ENCODE measurements around the gene GADD45G. TPM values are rescaled to one million over a fixed set of nuclear protein-coding genes. Genes with fewer than 3 reads are reported as not detected.

Gene GADD45G
- total and polyA plus RNA-seq, 5 donors from 2014 or later, result 0.16 to 15.7 (median 0.30) TPM

GRCh38 chr9:89586311-89586710 lies 18.5 kb upstream of the GADD45G start:
- Mint-ChIP-seq H3K36me3 (no peaks in the 10 kb centered on the region), H3K9me3 (peaks cover 0 to 9% (median 6%) of the 10 kb centered on the region in 7 donors), H3K27ac (no peak overlapping the region), H3K4me3 (no peak overlapping the region), H3K4me1 (peaks cover 0 to 6% (median 1%) of the 10 kb centered on the region in 4 donors), H3K27me3 (peaks cover 45% of the 10 kb centered on the region)
- Histone ChIP-seq H3K36me3 (ENCODE audit: control insufficient read depth, insufficient read depth, low read length) (no peaks in the 10 kb centered on the region), H3K4me3 (ENCODE audit: low read depth, low read length) (no peak overlapping the region), H3K9me3 (ENCODE audit: control insufficient read depth in 2 of 2, low read length in 2 of 2) (peaks cover 0 to 5% of the 10 kb centered on the region in 2 experiments), H3K27me3 (ENCODE audit: control insufficient read depth, insufficient read depth, low read length) (peaks cover 32% of the 10 kb centered on the region), H3K4me1 (ENCODE audit: control insufficient read depth, insufficient read depth, low read length, poor library complexity, severe bottlenecking) (no peaks in the 10 kb centered on the region), H3K27ac (ENCODE audit: insufficient read depth, low read length, poor library complexity, severe bottlenecking) (no peak overlapping the region)
- no peak for DNase-seq
- no peak for ATAC-seq (ENCODE audit: low read depth in 2 of 2)

- Mint-ChIP-seq H3K4me3 (no peak overlapping the region), H3K27me3 (peaks cover 45% of the 10 kb centered on the region), H3K9me3 (peaks cover 0 to 9% (median 4%) of the 10 kb centered on the region in 7 donors), H3K4me1 (peaks cover 0 to 6% (median 1%) of the 10 kb centered on the region in 4 donors), H3K27ac (no peak overlapping the region), H3K36me3 (no peaks in the 10 kb centered on the region)
- peaks cover 20% of the 10 kb centered on the region for H3K27me3 ChIP-seq (ENCODE audit: control insufficient read depth, insufficient read depth, low read length)
- H3K4me3 ChIP-seq (ENCODE audit: low read depth, low read length), result no peak overlapping the region
- no peak for DNase-seq
- no peak overlapping the region for H3K27ac ChIP-seq (ENCODE audit: insufficient read depth, low read length, poor library complexity, severe bottlenecking)
- H3K9me3 ChIP-seq (ENCODE audit: control insufficient read depth in 2 of 2, low read length in 2 of 2), result peaks cover 0 to 5% of the 10 kb centered on the region in 2 experiments
- ATAC-seq (ENCODE audit: low read depth in 2 of 2), result no peak
- no peaks in the 10 kb centered on the region for H3K36me3 ChIP-seq (ENCODE audit: control insufficient read depth, insufficient read depth, low read length)
- H3K4me1 ChIP-seq (ENCODE audit: control insufficient read depth, insufficient read depth, low read length, poor library complexity, severe bottlenecking), result no peaks in the 10 kb centered on the region
Measured at GRCh38 chr9:89588271-89588879, 16.4 kb upstream of the GADD45G start.

GRCh38 chr9:89590415-89590814 lies 14.4 kb upstream of the GADD45G start:
- Histone ChIP-seq H3K4me1 (ENCODE audit: control insufficient read depth, insufficient read depth, low read length, poor library complexity, severe bottlenecking) (no peaks in the 10 kb centered on the region), H3K27ac (ENCODE audit: insufficient read depth, low read length, poor library complexity, severe bottlenecking) (no peak overlapping the region), H3K27me3 (ENCODE audit: control insufficient read depth, insufficient read depth, low read length) (peaks cover 14% of the 10 kb centered on the region), H3K9me3 (ENCODE audit: control insufficient read depth in 2 of 2, low read length in 2 of 2) (no peaks in the 10 kb centered on the region), H3K4me3 (ENCODE audit: low read depth, low read length) (no peak overlapping the region), H3K36me3 (ENCODE audit: control insufficient read depth, insufficient read depth, low read length) (no peaks in the 10 kb centered on the region)
- Mint-ChIP-seq H3K4me3 (no peak overlapping the region), H3K27ac (no peak overlapping the region), H3K36me3 (no peaks in the 10 kb centered on the region), H3K27me3 (peaks cover 32% of the 10 kb centered on the region), H3K4me1 (peaks cover 0 to 5% (median 2%) of the 10 kb centered on the region in 4 donors), H3K9me3 (no peaks in the 10 kb centered on the region)
- DNase-seq (no peak), ATAC-seq (ENCODE audit: low read depth in 2 of 2) (no peak)

- Mint-ChIP-seq H3K9me3 (no peaks in the 10 kb centered on the region), H3K27me3 (peaks cover 32% of the 10 kb centered on the region), H3K27ac (no peak overlapping the region), H3K4me3 (no peak overlapping the region), H3K36me3 (no peaks in the 10 kb centered on the region), H3K4me1 (peaks cover 0 to 2% (median 0%) of the 10 kb centered on the region in 4 donors)
- no peak overlapping the region for H3K27ac ChIP-seq (ENCODE audit: insufficient read depth, low read length, poor library complexity, severe bottlenecking)
- H3K9me3 ChIP-seq (ENCODE audit: control insufficient read depth in 2 of 2, low read length in 2 of 2), result no peaks in the 10 kb centered on the region
- DNase-seq (no peak), ATAC-seq (ENCODE audit: low read depth in 2 of 2) (no peak)
- peaks cover 10% of the 10 kb centered on the region for H3K27me3 ChIP-seq (ENCODE audit: control insufficient read depth, insufficient read depth, low read length)
- no peaks in the 10 kb centered on the region for H3K36me3 ChIP-seq (ENCODE audit: control insufficient read depth, insufficient read depth, low read length)
- H3K4me3 ChIP-seq (ENCODE audit: low read depth, low read length), result no peak overlapping the region
- H3K4me1 ChIP-seq (ENCODE audit: control insufficient read depth, insufficient read depth, low read length, poor library complexity, severe bottlenecking), result no peaks in the 10 kb centered on the region
Measured at GRCh38 chr9:89591274-89592212, 13.3 kb upstream of the GADD45G start.

- H3K4me1 Mint-ChIP-seq, result peaks cover 0 to 2% (median 0%) of the 10 kb centered on the region in 4 donors
- H3K9me3 Mint-ChIP-seq, result no peaks in the 10 kb centered on the region
- H3K9me3 ChIP-seq (ENCODE audit: control insufficient read depth in 2 of 2, low read length in 2 of 2), result no peaks in the 10 kb centered on the region
- peaks cover 31% of the 10 kb centered on the region for H3K27me3 Mint-ChIP-seq
- H3K36me3 ChIP-seq (ENCODE audit: control insufficient read depth, insufficient read depth, low read length), result no peaks in the 10 kb centered on the region
- H3K36me3 Mint-ChIP-seq, result no peaks in the 10 kb centered on the region
- no peak overlapping the region for H3K27ac ChIP-seq (ENCODE audit: insufficient read depth, low read length, poor library complexity, severe bottlenecking)
- no peak overlapping the region for H3K27ac Mint-ChIP-seq
- H3K4me3 ChIP-seq (ENCODE audit: low read depth, low read length), result no peak overlapping the region
- H3K4me3 Mint-ChIP-seq, result no peak overlapping the region
- DNase-seq (no peak), ATAC-seq (ENCODE audit: low read depth in 2 of 2) (no peak)
- H3K27me3 ChIP-seq (ENCODE audit: control insufficient read depth, insufficient read depth, low read length), result peaks cover 7% of the 10 kb centered on the region
- H3K4me1 ChIP-seq (ENCODE audit: control insufficient read depth, insufficient read depth, low read length, poor library complexity, severe bottlenecking), result no peaks in the 10 kb centered on the region
Measured at GRCh38 chr9:89592213-89592815, 12.5 kb upstream of the GADD45G start.

- Mint-ChIP-seq H3K4me1 (peaks cover 0 to 2% (median 0%) of the 10 kb centered on the region in 4 donors), H3K36me3 (no peaks in the 10 kb centered on the region), H3K4me3 (no peak overlapping the region), H3K27ac (no peak overlapping the region), H3K9me3 (no peaks in the 10 kb centered on the region), H3K27me3 (peaks cover 35% of the 10 kb centered on the region)
- no peak for ATAC-seq (ENCODE audit: low read depth in 2 of 2)
- H3K9me3 ChIP-seq (ENCODE audit: control insufficient read depth in 2 of 2, low read length in 2 of 2), result no peaks in the 10 kb centered on the region
- DNase-seq, result no peak
- H3K4me3 ChIP-seq (ENCODE audit: low read depth, low read length), result no peak overlapping the region
- no peaks in the 10 kb centered on the region for H3K4me1 ChIP-seq (ENCODE audit: control insufficient read depth, insufficient read depth, low read length, poor library complexity, severe bottlenecking)
- no peak overlapping the region for H3K27ac ChIP-seq (ENCODE audit: insufficient read depth, low read length, poor library complexity, severe bottlenecking)
- H3K36me3 ChIP-seq (ENCODE audit: control insufficient read depth, insufficient read depth, low read length), result no peaks in the 10 kb centered on the region
- peaks cover 7% of the 10 kb centered on the region for H3K27me3 ChIP-seq (ENCODE audit: control insufficient read depth, insufficient read depth, low read length)
Measured at GRCh38 chr9:89592963-89593726, 11.7 kb upstream of the GADD45G start.

- Mint-ChIP-seq H3K9me3 (no peaks in the 10 kb centered on the region), H3K27ac (no peak overlapping the region), H3K27me3 (peaks cover 34% of the 10 kb centered on the region), H3K4me1 (peaks cover 0 to 2% (median 0%) of the 10 kb centered on the region in 4 donors), H3K36me3 (no peaks in the 10 kb centered on the region), H3K4me3 (no peak overlapping the region)
- ATAC-seq (ENCODE audit: low read depth in 2 of 2), result peak; percentile 34 to 54
- no peak overlapping the region for H3K27ac ChIP-seq (ENCODE audit: insufficient read depth, low read length, poor library complexity, severe bottlenecking)
- H3K9me3 ChIP-seq (ENCODE audit: control insufficient read depth in 2 of 2, low read length in 2 of 2), result no peaks in the 10 kb centered on the region
- peak; percentile 25 to 57 (median 31) for DNase-seq
- H3K4me3 ChIP-seq (ENCODE audit: low read depth, low read length), result no peak overlapping the region
- H3K27me3 ChIP-seq (ENCODE audit: control insufficient read depth, insufficient read depth, low read length), result peaks cover 4% of the 10 kb centered on the region
- H3K36me3 ChIP-seq (ENCODE audit: control insufficient read depth, insufficient read depth, low read length), result no peaks in the 10 kb centered on the region
- H3K4me1 ChIP-seq (ENCODE audit: control insufficient read depth, insufficient read depth, low read length, poor library complexity, severe bottlenecking), result no peaks in the 10 kb centered on the region
Measured at GRCh38 chr9:89593727-89594427, 10.9 kb upstream of the GADD45G start.
